ENCODE results near the gene DEAF1.

The DEAF1 gene

GRCh38 chr11:645536-645935 is 49.5 kb downstream of the DEAF1 start:
- DNase-seq (ENCODE audit: low read depth in 3 of 3): no peak

DNA sequence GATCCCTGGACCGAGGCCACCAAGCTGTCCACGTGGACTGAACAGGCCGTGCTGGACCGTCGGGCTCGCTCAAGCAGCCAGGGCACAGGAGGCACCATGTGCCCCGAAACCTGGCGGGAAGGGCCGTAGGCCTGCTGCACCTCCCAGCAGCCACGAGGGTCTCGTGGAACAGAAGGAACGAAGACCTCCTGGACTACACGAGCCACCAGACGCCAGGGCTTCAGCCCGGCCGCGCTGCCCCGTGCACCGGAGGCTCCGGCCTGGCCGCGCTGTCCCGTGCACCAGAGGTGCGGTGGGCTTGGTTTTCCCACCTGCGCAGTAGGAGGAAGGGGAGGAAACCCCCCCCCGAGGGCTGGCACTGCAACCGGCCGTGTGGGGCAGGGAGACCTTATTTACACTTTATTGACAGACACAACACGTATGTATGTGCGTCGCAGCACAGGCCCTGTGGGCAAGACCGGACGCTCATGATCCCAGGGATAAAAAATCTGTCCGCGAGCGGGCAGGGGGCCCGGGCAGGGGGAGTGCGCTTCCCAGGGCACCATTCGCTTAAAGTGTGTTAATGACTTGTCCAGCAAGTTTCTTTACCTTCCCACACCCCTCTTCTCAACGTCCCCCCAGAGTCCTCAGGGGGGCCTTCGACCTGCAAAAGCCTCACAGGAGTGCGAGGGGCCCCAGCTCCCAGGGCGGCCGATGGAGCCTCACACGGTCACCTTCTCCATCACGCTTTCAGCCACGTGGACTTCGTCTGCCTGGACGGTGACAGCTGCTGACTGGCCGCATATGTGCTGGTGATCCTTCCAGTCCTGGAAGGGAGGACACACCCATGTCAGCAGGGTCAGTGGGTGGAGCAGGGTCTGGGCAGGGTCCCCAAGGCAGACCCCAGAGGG is 50.9 kb downstream of the DEAF1 start:
- DNase-seq (ENCODE audit: low read depth in 3 of 3): no peak

DNA sequence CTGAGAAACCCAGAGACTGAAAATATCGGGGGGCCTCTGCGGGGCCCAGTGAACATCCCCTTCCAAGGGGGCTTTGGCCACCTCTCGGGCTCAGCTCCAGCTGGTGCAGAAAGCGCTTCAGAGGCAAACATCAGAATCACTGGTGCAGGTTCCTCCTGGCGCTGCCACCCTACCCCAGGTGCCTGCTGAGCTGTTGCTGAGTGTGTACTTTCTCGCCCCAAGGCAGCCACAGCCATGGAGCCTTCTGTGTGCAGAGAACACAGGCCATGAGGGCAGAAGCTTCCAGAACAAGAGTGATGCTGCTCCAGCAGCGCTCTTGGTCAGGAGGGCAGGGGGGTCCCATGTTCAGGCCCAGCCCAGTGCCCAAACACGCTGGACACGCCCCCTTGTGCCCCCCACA is 51.7 kb downstream of the DEAF1 start:
- DNase-seq (ENCODE audit: low read depth in 3 of 3): no peak

DNA sequence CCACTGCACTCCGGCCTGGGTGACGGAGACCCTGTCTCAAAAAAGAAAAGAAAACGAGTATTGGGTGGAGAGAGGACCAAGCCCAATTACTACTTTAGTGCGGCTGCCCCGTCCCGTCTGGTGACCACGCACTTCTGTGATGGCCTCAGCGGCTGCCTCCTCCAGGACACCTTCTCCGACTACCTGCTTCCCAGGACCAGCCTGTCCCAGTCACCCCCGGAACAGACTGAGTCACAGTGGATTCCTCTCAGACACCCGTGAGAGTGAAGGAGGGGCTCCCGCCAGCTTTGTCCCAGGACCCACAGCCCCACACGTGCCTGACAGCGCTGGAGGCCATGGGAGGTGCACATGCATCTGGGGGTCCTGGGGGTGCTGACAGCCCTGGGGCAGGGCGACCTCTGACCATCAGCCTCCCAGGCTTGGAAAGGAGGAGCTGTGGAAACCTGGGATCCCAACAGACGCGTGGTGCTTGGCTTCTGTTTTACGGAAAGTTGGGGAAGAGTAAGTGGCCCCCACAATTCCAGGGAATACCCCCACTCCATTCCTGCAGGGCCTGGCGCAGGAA is 53.1 kb downstream of the DEAF1 start:
- DNase-seq (ENCODE audit: low read depth in 3 of 3): no peak

DNA sequence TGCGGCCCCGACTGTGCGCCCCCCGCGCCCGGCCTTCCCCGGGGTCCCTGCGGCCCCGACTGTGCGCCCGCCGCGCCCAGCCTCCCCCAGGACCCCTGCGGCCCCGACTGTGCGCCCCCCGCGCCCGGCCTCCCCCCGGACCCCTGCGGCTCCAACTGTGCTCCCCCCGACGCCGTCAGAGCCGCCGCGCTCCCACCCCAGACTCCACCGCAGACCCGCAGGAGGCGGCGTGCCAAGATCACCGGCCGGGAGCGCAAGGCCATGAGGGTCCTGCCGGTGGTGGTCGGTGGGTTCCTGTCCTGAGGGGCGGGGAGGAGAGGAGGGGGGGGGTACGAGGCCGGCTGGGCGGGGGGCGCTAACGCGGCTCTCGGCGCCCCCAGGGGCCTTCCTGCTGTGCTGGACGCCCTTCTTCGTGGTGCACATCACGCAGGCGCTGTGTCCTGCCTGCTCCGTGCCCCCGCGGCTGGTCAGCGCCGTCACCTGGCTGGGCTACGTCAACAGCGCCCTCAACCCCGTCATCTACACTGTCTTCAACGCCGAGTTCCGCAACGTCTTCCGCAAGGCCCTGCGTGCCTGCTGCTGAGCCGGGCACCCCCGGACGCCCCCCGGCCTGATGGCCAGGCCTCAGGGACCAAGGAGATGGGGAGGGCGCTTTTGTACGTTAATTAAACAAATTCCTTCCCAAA is 54.9 kb downstream of the DEAF1 start:
- DNase-seq (ENCODE audit: low read depth in 3 of 3): no peak

- no peak for DNase-seq (ENCODE audit: low read depth in 3 of 3)
Measured at GRCh38 chr11:639332-639955, 55.6 kb downstream of the DEAF1 start.

DNA sequence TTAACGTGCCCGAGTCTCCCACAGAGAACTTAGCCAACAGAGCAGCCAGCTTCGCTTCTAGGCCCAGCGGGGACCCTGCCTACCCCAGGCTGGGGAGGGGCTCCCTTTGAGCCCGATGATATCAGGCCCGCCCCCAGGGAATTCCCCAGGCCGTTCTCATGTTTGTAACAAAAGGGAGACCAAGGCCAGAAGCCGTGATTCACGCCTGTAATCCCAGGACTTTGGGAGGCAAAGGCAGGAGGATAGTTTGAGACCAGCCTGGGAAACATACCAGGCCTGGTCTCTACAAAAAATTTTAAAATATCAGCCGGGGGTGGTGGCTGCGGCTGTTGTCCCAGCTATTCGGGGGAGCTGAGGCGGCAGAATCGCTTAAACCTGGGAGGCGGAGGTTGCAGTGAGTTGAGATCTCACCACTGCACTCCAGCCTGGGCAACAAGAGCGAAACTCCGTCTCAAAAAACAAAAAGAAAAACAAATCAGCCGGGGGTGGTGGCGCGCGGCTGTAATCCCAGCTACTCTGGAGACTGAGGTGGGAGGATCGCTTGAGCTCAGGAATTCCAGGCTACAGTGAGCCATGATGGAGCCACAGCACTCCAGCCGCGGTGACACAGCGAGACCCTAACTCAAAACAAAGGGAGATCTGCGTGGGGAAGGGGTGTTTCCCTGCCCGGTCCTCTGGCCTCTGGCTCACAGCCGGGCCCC is 56.2 kb downstream of the DEAF1 start:
- no peak for DNase-seq (ENCODE audit: low read depth in 3 of 3)

DNA sequence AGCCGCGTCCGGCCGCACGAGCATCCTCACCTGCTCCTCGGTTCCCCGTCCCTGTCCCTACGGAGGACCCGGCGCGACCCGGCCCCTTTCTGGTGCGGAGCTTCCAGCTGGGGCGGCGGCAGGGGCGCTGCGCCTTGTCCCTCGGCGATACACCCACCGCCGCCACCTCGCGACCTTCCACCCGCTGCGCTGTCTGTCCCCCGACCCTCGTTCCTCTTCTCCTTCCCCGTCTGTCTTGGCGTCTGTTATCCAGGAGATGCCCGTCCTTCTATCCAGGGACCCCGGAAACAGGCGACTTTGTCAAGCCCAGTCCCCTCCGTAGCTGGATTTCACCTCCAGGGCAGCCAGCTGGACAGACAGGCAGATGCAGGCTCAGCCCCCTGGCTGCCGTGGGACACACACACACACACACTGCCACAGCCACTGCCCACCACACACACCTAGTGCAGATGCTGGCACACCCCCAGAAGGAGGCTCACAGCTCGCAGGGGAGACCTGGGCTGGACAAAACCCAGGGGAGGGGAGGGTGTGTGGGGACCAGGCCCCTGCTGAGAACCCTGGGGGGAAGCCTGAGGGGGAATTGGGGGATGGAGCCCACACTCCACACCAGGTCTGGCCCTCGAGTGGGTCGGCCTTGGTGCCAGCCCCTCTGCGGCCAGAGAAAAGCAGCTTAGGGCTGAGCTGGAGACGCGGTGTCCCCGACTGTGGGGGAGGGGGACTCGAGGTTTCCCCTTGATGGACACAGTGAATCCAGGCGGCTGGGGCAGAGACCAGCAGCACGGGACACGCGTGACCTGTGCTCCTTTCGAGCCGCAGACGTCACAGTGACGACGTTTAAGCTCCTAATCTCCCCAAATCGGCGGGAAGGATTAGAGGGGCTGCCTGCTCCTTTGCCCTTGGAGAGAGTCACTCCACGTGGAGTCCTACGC is 57.2 kb downstream of the DEAF1 start:
- DNase-seq (ENCODE audit: low read depth in 3 of 3): no peak

DNA sequence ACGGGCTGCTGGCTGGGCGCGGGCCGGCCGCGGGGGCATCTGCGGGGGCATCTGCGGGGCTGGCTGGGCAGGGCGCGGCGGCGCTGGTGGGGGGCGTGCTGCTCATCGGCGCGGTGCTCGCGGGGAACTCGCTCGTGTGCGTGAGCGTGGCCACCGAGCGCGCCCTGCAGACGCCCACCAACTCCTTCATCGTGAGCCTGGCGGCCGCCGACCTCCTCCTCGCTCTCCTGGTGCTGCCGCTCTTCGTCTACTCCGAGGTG is 57.8 kb downstream of the DEAF1 start:
- DNase-seq (ENCODE audit: low read depth in 3 of 3): no peak

DNA sequence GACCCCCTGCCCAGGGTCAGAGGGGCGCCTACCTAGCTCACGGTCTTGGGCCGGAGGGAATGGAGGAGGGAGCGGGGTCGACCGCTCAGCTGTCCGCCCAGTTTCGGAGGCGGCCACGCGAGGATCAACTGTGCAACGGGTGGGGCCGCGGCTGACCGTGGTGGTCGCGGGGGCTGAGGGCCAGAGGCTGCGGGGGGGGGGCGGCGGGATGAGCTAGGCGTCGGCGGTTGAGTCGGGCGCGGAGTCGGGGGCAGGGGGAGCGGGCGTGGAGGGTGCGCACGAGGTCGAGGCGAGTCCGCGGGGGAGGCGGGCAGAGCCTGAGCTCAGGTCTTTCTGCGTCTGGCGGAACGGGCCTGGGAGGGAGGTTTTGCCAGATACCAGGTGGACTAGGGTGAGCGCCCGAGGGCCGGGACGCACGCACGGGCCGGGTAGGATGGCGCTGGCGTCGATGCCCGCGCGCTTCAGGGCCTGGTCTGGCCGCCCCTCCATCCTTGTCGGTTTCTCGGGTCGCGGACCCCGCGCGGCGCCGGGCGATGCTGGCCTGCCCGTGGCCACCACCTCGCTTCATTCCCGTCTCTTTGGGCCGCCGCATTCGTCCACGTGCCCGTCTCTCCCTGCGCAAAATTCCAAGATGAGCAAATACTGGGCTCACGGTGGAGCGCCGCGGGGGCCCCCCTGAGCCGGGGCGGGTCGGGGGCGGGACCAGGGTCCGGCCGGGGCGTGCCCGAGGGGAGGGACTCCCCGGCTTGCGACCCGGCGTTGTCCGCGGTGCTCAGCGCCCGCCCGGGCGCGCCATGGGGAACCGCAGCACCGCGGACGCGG is 58.3 kb downstream of the DEAF1 start, which contains the start of gene DRD4:
DRD4 (plus strand) TSS at position 759 of the 822 bp plus-strand sequence; CDS start at position 795, 36 bp downstream.
- DNase-seq (ENCODE audit: low read depth in 3 of 3): no peak

DNA sequence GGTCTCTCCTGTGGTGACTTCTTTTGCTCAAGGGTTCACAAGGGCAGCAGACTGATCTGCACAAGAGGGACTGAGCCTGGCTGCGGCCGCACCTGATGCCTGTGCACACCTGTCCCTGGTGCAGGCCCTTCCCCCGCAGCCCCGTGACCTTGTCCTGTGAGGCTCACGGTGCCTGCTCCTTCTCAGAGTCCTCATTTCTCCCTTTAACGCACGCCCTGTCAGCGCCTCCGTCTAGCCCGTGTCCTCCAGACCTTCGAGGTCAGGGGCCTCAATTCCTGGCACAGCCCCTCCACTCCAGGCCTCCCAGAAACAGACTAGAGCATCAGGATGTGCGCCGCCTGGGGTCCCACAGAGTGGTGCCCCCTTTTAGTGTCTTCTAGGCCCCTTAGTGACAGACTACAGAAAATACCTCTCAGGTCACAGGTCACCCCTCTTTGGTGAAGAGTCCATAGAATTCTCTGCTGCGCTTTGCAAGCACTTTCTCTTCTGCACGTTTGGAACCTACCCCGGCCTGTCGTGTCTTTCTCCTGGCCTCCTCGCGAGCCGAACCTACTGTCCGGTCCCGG is 59.0 kb downstream of the DEAF1 start:
- DNase-seq (ENCODE audit: low read depth in 3 of 3): no peak

- no peak for DNase-seq (ENCODE audit: low read depth in 3 of 3)
Measured at GRCh38 chr11:630871-631270, 64.2 kb downstream of the DEAF1 start.

- DNase-seq (ENCODE audit: low read depth in 3 of 3): no peak
Measured at GRCh38 chr11:629237-629583, 65.8 kb downstream of the DEAF1 start.

DNA sequence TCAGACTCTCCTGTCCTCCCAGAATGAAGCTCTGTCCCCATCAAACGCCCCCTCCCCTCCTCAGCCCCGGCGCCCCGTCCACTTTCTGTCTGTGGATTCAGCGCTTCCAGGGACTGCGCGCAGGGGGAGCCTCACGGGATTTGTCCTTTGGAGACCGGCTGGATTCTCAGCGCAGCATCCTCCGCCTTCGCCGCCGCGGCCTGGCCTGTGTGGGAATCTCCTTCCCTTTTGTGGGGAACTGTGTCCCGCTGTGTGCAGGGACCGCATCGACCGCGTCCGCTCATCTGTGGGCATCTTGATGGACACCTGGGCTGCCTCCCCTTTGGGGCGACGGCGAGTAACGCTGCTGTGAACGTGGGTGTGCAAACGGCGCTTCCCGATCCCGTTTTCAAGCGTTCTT is 67.0 kb downstream of the DEAF1 start:
- no peak for DNase-seq (ENCODE audit: low read depth in 3 of 3)

- DNase-seq (ENCODE audit: low read depth in 3 of 3): no peak
Measured at GRCh38 chr11:627308-627576, 67.8 kb downstream of the DEAF1 start.

DNA sequence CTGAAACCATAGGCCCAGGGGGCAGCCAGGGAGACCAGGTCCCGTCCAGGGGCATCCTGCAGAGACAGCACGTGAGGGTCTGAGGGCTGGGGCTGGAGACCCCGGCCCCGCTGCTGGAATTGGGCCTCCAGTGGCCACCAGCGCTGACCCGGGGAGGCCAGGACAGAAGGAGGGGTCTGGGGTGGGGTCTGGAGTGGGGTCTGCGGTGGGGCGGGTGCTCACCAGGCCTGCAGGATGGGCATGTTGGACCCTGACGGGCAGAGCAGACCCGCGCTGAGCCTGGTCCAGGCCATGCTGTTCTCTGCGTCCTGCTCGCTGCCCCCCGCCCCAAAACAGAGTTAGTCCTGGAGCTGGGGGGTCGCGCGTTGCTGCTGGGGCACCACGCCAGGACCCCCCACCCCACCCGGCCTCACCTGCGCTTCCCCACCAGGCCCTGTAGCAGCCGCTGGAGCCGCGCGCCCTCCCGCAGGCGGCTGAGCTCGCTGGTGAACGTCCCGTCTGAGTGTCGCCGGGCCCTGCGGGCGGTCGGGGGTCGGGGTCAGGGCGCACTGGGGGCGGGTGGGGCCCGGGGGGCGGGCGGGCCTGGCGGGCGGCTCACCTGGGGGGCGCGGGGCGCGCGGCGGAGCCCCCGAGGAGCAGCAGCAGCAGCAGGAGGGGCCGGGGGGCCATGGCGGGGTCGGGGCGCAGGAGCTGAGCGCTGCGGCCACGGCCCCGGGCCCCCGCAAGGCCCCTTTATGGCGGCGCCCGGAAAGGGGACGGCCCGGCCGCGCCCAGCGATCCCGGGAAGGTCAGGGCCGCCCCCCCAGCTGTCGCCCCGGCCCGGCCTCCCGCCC is 68.3 kb downstream of the DEAF1 start, which contains the start of gene SCT:
SCT (minus strand) TSS at position 707 of the 833 bp plus-strand sequence; CDS start at position 669, 38 bp downstream.
- DNase-seq (ENCODE audit: low read depth in 3 of 3): no peak

DNA sequence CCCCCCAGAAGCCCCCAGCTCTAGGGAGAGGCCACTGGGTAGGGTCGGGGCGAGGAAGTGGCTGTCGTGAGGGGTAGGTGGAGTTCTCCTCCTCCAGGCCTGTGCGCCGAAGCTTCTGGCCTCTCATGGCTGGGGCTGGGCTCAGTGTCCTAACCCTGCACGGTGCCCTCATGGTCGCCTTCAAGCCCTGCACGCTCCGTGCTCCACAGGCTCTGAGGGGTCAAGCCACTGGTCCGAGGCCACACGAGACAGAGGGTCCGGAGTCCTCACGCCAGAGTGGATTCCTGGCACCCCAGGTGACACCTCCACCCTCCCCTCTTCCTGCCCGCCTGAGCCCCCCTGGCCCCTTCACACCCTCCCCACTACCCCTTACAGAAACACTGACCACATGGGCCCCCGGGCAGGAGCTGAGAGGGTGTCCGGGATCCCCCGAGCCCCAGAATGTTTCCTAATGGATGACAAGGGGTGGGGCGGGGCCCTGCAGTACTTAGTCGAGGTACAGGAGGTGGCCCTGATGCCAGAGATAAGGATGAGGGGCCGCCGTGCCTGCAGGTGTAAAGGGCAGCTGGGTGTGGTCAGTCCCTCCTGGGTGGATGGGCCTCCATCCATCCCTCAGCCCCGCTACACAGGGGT is 69.3 kb downstream of the DEAF1 start:
- DNase-seq (ENCODE audit: low read depth in 3 of 3): no peak

All from stimulated activated CD4-positive, alpha-beta T cell treated with anti-CD3 and anti-CD28 coated beads, TNF-alpha, amount 100 ng/mL, for 48 hours (primary cell).